ENCODE measurements around the gene IFIT2.
"Not testable (repeated sequence)": the region's sequence is repeated elsewhere in the genome, so short reads cannot be mapped to it uniquely, and the experiment has no call there.

IFIT2 gene

DNA sequence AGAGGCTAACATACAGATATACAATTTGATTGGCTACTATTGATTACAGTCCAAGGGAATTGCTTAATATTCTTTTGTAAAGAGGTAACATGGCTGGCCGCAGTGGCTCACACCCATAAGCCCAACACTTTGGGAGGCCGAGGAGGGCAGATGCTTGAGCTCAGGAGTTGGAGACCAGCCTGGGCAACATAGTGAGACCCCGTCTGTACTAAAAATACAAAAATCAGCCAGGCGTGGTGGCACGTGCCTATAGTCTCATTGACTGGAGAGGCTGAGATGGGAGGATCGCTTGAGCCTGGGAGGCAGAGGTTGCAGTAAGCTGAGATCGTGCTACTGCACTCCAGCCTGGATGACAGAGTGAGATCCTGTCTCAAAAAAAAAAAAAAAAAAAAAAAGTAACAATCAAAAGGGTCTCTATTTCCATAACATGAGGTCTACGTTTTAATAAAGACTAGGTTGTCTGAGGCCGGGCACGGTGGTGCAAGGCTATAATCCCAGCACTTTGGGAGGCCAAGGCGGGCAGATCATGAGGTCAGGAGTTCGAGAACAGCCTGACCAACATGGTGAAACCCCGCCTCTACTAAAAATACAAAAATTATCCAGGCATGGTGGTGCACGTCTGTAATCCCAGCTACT, 29.8 kb downstream of the IFIT2 start:
- Mint-ChIP-seq H3K27ac (peak overlapping the region; percentile 71), H3K4me3 (peak overlapping the region; percentile 80), H3K4me1 (ENCODE audit: low read depth) (peaks cover 58% of the 10 kb centered on the region), H3K27me3 (ENCODE audit: low read depth) (peaks cover 46% of the 10 kb centered on the region)
- H3K36me3 Mint-ChIP-seq (ENCODE audit: low read depth); H3K9me3 Mint-ChIP-seq: not testable (repeated sequence)

DNA sequence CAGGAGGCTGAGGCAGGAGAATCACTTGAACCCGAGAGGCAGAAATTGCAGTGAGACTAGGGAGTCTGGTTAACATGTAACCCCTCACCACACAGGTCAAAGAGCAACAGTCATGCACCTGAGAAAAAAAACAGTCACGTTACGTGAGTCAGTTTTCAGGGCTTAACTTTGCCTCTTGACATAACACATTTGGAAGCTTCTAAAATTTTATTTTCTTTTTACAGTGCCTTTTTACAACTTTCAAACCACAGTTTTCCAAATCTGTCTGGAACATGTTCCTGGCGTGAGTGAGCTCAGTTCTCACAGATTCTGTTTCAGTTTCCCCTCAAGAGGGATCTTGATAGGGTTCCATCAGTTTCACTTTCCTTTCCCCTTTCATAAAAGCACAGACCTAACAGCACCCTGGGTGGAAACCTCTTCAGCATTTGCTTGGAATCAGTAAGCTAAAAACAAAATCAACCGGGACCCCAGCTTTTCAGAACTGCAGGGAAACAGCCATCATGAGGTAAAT, 30.3 kb downstream of the IFIT2 start:
- no peaks in the 10 kb centered on the region for H3K9me3 Mint-ChIP-seq
- peak overlapping the region; percentile 80 for H3K4me3 Mint-ChIP-seq
- peaks cover 10% of the 10 kb centered on the region for H3K36me3 Mint-ChIP-seq (ENCODE audit: low read depth)
- peak overlapping the region; percentile 71 for H3K27ac Mint-ChIP-seq
- H3K4me1 Mint-ChIP-seq (ENCODE audit: low read depth) = peaks cover 61% of the 10 kb centered on the region
- peaks cover 52% of the 10 kb centered on the region for H3K27me3 Mint-ChIP-seq (ENCODE audit: low read depth)

DNA sequence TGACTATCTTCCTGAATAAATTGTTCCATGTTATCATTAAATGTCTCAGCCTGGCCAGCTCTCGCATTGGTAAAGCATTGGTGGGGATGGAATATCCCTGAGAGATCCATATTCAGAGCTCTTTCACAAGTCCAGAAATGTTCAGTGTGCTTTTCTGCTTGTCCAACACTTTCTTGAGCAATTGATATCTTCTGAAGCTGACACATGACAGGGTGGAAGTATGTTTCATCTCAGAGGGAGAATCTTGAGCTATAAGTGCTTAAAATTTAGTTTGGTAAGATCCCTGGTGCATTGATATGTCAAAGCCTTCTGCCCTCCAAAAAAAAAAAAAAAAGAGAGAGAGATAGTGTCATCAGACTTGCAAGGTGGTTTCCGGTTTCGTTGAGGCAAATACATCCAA, 33.4 kb downstream of the IFIT2 start:
- H3K27me3 Mint-ChIP-seq (ENCODE audit: low read depth) = peaks cover 61% of the 10 kb centered on the region
- H3K27ac Mint-ChIP-seq = no peak overlapping the region
- H3K4me1 Mint-ChIP-seq (ENCODE audit: low read depth) = peaks cover 46% of the 10 kb centered on the region
- H3K4me3 Mint-ChIP-seq = no peak overlapping the region
- H3K36me3 Mint-ChIP-seq (ENCODE audit: low read depth) = peaks cover 21% of the 10 kb centered on the region
- H3K9me3 Mint-ChIP-seq = no peaks in the 10 kb centered on the region

DNA sequence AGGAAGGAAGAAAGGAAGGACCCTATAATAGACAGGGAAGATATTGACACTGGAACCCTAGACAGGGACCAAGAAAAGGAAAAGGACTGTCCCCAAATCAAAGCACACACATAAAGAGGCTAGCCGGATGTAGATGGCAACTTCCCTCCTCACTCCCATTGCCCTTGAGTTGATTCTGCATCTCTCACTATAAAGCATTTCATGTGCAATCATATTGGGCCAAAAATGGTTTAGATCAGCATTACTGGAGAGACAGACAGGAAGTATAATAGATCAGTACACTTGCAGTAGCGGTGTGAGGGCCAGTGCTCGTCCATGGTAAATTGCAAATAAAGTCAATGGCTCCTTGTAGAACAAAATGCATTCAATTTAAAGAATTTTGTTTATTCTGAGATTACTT, 34.4 kb downstream of the IFIT2 start:
- peaks cover 61% of the 10 kb centered on the region for H3K27me3 Mint-ChIP-seq (ENCODE audit: low read depth)
- peaks cover 20% of the 10 kb centered on the region for H3K36me3 Mint-ChIP-seq (ENCODE audit: low read depth)

DNA sequence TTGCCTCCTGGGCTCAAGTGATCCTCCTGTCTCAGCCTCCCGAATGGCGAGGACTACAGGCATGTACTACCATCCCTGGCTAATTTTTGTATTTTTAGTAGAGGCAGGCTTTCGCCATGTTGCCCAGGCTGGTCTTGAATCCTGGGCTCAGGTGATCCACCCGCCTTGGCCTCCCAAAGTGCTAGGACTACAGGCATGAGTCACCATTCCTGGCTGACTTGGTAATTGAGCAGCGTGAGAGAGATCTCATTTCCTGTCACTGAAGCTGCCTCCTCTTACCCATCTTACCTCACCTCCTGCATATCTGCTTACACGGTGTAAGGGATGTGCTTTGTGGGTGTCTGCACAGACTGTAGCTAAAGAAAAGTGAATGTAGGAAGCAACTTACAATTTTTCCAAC, 35.6 kb downstream of the IFIT2 start:
- Mint-ChIP-seq H3K36me3 (ENCODE audit: low read depth) (peaks cover 22% of the 10 kb centered on the region), H3K9me3 (no peaks in the 10 kb centered on the region), H3K4me1 (ENCODE audit: low read depth) (peaks cover 36% of the 10 kb centered on the region)

More for the DNA sequence above, 34.4 kb downstream of the IFIT2 start:
- no peak overlapping the region for H3K4me3 Mint-ChIP-seq
- H3K9me3 Mint-ChIP-seq = no peaks in the 10 kb centered on the region
- peak overlapping the region; percentile 50 for H3K27ac Mint-ChIP-seq
- peaks cover 43% of the 10 kb centered on the region for H3K4me1 Mint-ChIP-seq (ENCODE audit: low read depth)

DNA sequence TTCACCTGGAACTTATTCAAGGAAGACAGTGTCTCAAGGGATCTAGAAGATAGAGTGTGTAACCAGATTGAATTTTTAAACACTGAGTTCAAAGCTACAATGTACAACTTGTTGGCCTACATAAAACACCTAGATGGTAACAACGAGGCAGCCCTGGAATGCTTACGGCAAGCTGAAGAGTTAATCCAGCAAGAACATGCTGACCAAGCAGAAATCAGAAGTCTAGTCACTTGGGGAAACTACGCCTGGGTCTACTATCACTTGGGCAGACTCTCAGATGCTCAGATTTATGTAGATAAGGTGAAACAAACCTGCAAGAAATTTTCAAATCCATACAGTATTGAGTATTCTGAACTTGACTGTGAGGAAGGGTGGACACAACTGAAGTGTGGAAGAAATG, 36.9 kb downstream of the IFIT2 start:
- Mint-ChIP-seq H3K4me1 (ENCODE audit: low read depth) (peaks cover 24% of the 10 kb centered on the region), H3K27ac (no peak overlapping the region), H3K36me3 (ENCODE audit: low read depth) (peaks cover 24% of the 10 kb centered on the region), H3K4me3 (no peak overlapping the region), H3K27me3 (ENCODE audit: low read depth) (peaks cover 77% of the 10 kb centered on the region), H3K9me3 (no peaks in the 10 kb centered on the region)

More for the DNA sequence above, 35.6 kb downstream of the IFIT2 start:
- Mint-ChIP-seq H3K27me3 (ENCODE audit: low read depth) (peaks cover 69% of the 10 kb centered on the region), H3K4me3 (no peak overlapping the region), H3K27ac (no peak overlapping the region)

DNA sequence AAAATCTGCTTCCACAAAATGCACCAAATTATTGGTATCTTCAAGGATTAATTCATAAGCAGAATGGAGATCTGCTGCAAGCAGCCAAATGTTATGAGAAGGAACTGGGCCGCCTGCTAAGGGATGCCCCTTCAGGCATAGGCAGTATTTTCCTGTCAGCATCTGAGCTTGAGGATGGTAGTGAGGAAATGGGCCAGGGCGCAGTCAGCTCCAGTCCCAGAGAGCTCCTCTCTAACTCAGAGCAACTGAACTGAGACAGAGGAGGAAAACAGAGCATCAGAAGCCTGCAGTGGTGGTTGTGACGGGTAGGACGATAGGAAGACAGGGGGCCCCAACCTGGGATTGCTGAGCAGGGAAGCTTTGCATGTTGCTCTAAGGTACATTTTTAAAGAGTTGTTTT, 38.0 kb downstream of the IFIT2 start:
- no peaks in the 10 kb centered on the region for H3K9me3 Mint-ChIP-seq
- H3K27me3 Mint-ChIP-seq (ENCODE audit: low read depth) = peaks cover 82% of the 10 kb centered on the region

DNA sequence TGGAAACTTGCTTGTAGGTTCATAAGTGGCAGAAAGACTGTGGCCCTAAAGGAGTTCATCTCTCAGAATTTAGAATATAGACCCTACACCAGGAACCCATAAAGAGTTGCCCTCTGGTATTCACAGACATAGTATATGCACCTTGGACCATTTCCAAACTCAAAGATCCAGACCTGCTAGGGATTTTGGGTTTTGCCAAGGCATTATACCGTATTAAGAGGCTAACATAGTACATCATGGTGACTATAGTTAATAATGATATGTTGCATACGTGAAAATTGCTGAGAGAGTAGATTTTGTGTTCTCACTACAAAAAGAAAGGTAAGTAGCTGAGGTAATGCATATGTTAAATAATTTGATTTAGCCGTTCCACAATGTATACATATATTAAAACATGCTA, 39.8 kb downstream of the IFIT2 start:
- Mint-ChIP-seq H3K36me3 (ENCODE audit: low read depth) (peaks cover 24% of the 10 kb centered on the region), H3K4me1 (ENCODE audit: low read depth) (peaks cover 11% of the 10 kb centered on the region), H3K27me3 (ENCODE audit: low read depth) (peaks cover 77% of the 10 kb centered on the region), H3K4me3 (no peak overlapping the region), H3K27ac (no peak overlapping the region), H3K9me3 (no peaks in the 10 kb centered on the region)

More for the DNA sequence above, 38.0 kb downstream of the IFIT2 start:
- Mint-ChIP-seq H3K4me1 (ENCODE audit: low read depth) (peaks cover 19% of the 10 kb centered on the region), H3K4me3 (no peak overlapping the region), H3K27ac (no peak overlapping the region), H3K36me3 (ENCODE audit: low read depth) (peaks cover 24% of the 10 kb centered on the region)

DNA sequence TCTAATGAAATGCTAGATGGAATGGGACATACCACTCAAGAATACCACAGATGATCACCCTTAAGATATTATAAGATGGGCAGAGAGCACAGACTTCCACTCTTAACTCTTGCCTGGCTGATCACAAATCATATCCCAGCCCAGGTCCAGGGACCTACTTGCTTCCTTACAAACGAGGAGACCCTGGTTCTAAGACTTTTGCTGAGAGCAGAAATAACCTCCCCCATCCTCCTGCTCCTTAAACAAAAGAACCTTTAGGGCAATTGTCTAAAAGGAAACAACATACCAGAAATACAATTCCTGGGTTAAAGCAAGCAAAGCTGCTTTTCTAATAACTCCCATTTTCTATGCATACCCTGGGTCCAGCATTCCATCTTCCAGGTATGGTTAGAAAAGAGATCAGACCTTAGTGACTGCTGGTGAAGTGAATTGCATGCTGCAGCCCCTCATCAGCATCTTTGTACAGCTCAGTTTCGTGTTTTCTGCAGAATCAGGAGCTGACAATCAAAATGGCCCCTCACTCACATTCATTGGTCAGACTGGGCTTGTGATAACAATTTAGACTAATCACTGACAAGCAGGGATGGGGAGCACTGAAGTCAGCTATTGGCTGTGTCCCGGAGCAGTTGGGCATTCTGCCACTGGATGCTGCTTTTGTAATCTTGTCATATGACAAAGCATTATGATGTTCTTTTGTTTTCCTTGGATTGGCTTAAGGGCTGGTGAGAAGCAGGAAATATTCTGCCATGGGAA, 40.5 kb downstream of the IFIT2 start:
- Mint-ChIP-seq H3K27me3 (ENCODE audit: low read depth) (peaks cover 77% of the 10 kb centered on the region), H3K27ac (no peak overlapping the region), H3K4me1 (ENCODE audit: low read depth) (peaks cover 6% of the 10 kb centered on the region), H3K4me3 (no peak overlapping the region), H3K36me3 (ENCODE audit: low read depth) (peaks cover 24% of the 10 kb centered on the region), H3K9me3 (no peaks in the 10 kb centered on the region)

DNA sequence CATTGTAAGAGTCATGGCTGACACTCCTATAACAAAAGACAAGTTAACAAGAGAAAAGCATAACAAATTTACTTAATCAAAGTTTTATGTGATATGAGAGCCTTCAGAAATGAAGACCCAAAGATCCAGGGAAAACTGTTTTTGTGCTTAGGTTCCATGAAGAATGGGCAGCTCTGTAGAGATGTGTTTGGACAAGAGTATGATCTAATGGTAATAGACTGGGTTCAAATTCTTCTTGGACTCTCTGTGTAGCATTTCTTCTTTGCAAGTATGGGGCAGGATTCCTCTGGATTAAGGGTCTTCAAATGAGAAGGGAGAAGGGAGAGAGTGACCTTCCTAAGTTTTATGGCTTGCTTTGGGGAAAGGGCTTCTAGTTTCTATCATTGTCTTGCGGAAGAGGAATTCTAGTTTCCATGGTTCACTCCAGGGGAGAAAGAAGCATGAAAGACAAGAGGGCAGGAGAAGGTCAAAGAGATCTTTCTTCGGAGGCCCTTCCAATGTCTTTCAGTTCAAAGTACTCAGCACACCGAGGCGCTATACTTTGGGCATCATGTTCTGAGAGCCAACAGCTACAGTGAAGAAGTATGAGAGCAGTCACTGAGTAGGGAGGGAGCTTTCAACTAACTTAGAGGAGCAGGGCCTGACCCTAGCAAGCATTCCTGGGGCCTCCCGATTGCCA, 41.4 kb downstream of the IFIT2 start:
- peaks cover 24% of the 10 kb centered on the region for H3K36me3 Mint-ChIP-seq (ENCODE audit: low read depth)
- H3K9me3 Mint-ChIP-seq = no peaks in the 10 kb centered on the region
- peaks cover 83% of the 10 kb centered on the region for H3K27me3 Mint-ChIP-seq (ENCODE audit: low read depth)
- H3K4me1 Mint-ChIP-seq (ENCODE audit: low read depth) = no peaks in the 10 kb centered on the region
- H3K4me3 Mint-ChIP-seq = no peak overlapping the region
- no peak overlapping the region for H3K27ac Mint-ChIP-seq

DNA sequence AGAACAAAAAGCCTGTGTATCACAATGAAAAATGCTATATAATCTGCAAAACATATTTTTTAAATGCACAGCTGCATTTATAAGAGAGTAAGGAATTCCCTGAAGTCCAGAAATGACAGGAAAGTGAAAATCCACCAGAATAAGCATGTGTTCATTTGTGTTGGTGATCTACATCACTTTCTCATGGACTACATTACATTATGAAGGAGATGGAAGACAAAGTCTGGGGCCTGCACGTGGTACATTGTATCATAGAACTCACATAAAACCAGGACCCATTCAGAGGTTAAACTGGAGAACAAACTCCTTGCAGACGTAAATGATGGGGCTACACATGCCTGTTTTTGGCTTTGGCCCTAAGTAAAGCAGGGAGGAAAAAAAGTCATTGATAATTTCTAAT, 42.3 kb downstream of the IFIT2 start:
- Mint-ChIP-seq H3K27me3 (ENCODE audit: low read depth) (peaks cover 85% of the 10 kb centered on the region), H3K4me1 (ENCODE audit: low read depth) (no peaks in the 10 kb centered on the region), H3K4me3 (no peak overlapping the region), H3K27ac (no peak overlapping the region), H3K36me3 (ENCODE audit: low read depth) (peaks cover 15% of the 10 kb centered on the region), H3K9me3 (no peaks in the 10 kb centered on the region)

DNA sequence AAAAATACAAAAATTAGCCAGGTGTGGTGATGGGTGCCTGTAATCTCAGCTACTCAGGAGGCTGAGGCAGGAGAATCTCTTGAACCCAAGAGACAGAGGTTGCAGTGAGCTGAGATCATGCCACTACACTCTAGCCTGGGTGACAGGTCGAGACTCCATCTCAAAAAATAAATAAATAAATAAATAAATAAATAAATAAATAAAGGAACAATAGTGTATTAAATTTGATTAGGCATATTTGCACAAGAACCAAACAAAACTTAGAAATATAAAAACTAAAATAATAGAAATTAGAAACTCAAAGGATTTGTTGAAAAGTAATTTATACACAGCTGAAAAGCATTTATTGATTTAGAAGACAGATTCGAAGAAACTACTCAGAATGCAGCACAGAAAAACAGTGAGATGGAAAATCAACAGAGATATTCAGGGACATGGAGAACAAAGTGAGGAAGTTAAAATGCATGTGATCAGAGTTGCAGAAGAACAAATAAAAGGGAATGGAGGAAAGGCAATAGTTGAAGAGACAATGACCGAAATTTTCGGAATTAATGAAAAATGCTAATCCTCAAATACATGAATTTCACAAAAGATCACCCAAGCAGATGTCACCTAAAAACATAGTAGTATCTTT, 43.6 kb downstream of the IFIT2 start:
- Mint-ChIP-seq H3K27ac (no peak overlapping the region), H3K27me3 (ENCODE audit: low read depth) (peaks cover 86% of the 10 kb centered on the region), H3K4me3 (no peak overlapping the region), H3K36me3 (ENCODE audit: low read depth) (peaks cover 4% of the 10 kb centered on the region), H3K9me3 (no peaks in the 10 kb centered on the region), H3K4me1 (ENCODE audit: low read depth) (peaks cover under 1% of the 10 kb centered on the region)

DNA sequence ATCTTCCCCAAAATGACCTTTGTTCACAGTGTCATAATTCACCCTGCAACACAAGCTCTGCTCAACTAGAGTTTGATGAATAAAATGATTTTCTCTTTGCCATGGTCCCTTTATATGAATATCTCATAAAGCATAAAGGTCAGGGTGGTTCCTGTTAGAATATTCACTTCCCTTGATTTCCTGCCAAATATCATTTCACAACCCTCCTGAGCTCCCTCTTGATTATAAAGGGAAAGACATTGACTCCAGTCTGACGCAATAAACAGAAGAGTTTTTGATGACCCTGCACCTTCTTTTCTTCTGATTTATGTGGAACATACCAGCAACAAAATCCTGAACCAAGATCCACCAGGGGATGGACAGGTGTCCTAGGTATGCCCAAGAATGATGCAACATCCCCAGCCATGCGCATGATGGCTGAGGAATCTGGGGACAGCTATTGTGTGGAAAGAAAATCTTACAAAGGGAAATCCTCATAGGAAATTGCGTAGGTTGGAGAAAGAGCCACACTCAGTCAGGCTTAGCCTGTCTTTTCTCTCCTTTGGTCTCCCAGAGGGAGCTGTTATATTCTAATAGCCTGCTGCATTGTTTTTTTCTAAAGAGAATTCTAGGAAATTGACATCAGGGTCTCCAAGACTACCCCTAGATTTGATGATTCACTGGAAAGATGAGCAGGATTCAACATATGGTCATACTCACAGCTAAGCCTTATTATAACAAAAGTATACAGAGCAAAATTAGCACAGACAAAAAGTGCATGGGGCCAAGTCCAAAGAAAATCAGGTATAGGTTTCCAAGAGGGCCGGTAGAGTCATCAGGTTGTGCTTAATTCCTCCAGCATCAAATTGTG, 44.8 kb downstream of the IFIT2 start:
- H3K4me1 Mint-ChIP-seq (ENCODE audit: low read depth) = peaks cover 10% of the 10 kb centered on the region
- H3K9me3 Mint-ChIP-seq = no peaks in the 10 kb centered on the region

More for the DNA sequence above, 44.8 kb downstream of the IFIT2 start:
- Mint-ChIP-seq H3K27me3 (ENCODE audit: low read depth) (peaks cover 83% of the 10 kb centered on the region), H3K4me3 (no peak overlapping the region), H3K36me3 (ENCODE audit: low read depth) (peaks cover 4% of the 10 kb centered on the region), H3K27ac (no peak overlapping the region)
